ENCODE results near the gene BMPR1A. TPM values are rescaled to one million over a fixed set of nuclear protein-coding genes. Genes with fewer than 3 reads are reported as not detected.

BMPR1A gene
- total RNA-seq, 1 experiment from 2014 or later, result 21.4 TPM

DNA sequence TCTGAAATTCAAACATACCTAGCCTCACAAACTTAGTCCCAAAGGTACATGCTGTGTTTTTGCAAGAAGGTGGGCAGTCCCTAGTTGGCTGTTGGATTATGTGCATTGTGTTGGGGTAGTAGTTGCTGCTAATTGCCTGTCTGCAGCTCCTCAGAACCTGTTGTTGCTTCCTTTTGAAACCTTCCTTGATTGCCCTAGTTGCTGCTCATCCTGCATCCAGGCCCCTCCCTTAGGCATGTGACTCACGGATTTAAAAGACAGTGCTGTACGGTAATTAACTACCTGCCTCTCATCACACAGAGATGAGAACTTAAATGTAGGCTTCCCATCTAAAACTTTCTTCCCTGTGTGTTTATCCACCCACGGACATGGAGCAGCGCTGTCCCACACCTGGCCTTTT is 67.7 kb downstream of the BMPR1A start:
- no peak for DNase-seq
- H3K9me3 Mint-ChIP-seq (ENCODE audit: low read depth, unreplicated experiment), result no peaks in the 10 kb centered on the region
- CTCF ChIA-PET, result no interaction called here
- H3K4me3 Mint-ChIP-seq (ENCODE audit: low read depth, unreplicated experiment), result no peak overlapping the region
- intact Hi-C loops (cut with micrococcal nuclease; ENCODE audit: unreplicated experiment), result no loop called here
- BruUV-seq (replicated peaks), result no TSS peak
- H3K4me1 Mint-ChIP-seq (ENCODE audit: low read depth, unreplicated experiment), result no peaks in the 10 kb centered on the region
- TF ChIP-seq, protein P1, sequence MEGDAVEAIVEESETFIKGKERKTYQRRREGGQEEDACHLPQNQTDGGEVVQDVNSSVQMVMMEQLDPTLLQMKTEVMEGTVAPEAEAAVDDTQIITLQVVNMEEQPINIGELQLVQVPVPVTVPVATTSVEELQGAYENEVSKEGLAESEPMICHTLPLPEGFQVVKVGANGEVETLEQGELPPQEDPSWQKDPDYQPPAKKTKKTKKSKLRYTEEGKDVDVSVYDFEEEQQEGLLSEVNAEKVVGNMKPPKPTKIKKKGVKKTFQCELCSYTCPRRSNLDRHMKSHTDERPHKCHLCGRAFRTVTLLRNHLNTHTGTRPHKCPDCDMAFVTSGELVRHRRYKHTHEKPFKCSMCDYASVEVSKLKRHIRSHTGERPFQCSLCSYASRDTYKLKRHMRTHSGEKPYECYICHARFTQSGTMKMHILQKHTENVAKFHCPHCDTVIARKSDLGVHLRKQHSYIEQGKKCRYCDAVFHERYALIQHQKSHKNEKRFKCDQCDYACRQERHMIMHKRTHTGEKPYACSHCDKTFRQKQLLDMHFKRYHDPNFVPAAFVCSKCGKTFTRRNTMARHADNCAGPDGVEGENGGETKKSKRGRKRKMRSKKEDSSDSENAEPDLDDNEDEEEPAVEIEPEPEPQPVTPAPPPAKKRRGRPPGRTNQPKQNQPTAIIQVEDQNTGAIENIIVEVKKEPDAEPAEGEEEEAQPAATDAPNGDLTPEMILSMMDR (IDR thresholded peaks at IDR 0.05; ENCODE audit: unreplicated experiment), result no peak
- H3K27ac Mint-ChIP-seq (ENCODE audit: unreplicated experiment), result no peak overlapping the region
- no peaks in the 10 kb centered on the region for H3K36me3 Mint-ChIP-seq (ENCODE audit: insufficient read depth, unreplicated experiment)
- no peaks in the 10 kb centered on the region for H3K27me3 Mint-ChIP-seq (ENCODE audit: unreplicated experiment)

DNA sequence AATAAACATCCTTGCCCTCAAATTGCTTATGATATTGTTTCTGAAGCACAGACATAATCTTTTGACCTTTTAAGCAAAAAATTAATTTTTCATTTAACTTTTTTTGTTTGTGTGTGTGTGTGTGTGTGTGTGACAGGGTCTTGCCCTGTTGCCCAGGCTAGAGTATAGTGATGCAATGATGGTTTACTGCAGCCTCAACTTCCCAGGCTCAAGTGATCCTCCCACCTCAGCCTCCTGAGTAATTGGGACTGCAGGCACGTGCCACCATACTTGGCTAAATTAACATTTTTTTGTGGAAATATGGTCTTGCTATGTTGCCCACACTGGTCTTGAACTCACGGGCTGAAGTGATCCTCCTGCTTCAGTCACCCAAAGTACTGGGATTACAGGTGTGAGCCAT is 68.9 kb downstream of the BMPR1A start:
- CTCF ChIA-PET, result no interaction called here
- BruUV-seq (replicated peaks), result no TSS peak
- H3K9me3 Mint-ChIP-seq (ENCODE audit: low read depth, unreplicated experiment), result no peaks in the 10 kb centered on the region
- H3K4me3 Mint-ChIP-seq (ENCODE audit: low read depth, unreplicated experiment), result no peak overlapping the region
- DNase-seq, result no peak
- TF ChIP-seq, protein P1 (IDR thresholded peaks at IDR 0.05; ENCODE audit: unreplicated experiment), result no peak
- H3K4me1 Mint-ChIP-seq (ENCODE audit: low read depth, unreplicated experiment), result peaks cover 10% of the 10 kb centered on the region
- intact Hi-C loops (cut with micrococcal nuclease; ENCODE audit: unreplicated experiment), result no loop called here
- no peaks in the 10 kb centered on the region for H3K36me3 Mint-ChIP-seq (ENCODE audit: insufficient read depth, unreplicated experiment)
- H3K27ac Mint-ChIP-seq (ENCODE audit: unreplicated experiment), result no peak overlapping the region
- H3K27me3 Mint-ChIP-seq (ENCODE audit: unreplicated experiment), result no peaks in the 10 kb centered on the region

DNA sequence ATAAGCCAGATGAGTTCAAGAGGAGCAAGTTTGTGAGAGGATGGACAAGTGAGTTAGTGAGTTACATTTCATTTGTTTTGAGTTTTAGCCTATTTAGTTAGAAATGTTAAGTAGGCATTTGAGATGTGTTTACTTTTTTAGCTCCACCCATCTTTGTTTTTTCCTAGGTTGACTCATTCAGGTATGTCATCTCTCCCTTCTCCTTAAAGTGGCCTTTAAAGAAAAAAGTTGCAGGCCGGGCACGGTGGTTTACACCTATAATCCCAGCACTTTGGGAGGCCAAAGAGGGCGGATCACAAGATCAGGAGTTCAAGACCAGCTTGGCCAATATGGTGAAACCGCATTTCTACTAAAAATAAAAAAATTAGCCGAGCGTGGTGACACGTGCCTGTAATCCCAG is 71.2 kb downstream of the BMPR1A start:
- Mint-ChIP-seq H3K4me3 (ENCODE audit: low read depth, unreplicated experiment) (no peak overlapping the region), H3K9me3 (ENCODE audit: low read depth, unreplicated experiment) (no peaks in the 10 kb centered on the region), H3K27me3 (ENCODE audit: unreplicated experiment) (no peaks in the 10 kb centered on the region), H3K36me3 (ENCODE audit: insufficient read depth, unreplicated experiment) (no peaks in the 10 kb centered on the region), H3K27ac (ENCODE audit: unreplicated experiment) (no peak overlapping the region), H3K4me1 (ENCODE audit: low read depth, unreplicated experiment) (peaks cover 10% of the 10 kb centered on the region)
- DNase-seq, result no peak
- CTCF ChIA-PET, result no interaction called here
- intact Hi-C loops (cut with micrococcal nuclease; ENCODE audit: unreplicated experiment), result no loop called here
- BruUV-seq (replicated peaks), result no TSS peak
- TF ChIP-seq, protein P1 (IDR thresholded peaks at IDR 0.05; ENCODE audit: unreplicated experiment), result no peak

DNA sequence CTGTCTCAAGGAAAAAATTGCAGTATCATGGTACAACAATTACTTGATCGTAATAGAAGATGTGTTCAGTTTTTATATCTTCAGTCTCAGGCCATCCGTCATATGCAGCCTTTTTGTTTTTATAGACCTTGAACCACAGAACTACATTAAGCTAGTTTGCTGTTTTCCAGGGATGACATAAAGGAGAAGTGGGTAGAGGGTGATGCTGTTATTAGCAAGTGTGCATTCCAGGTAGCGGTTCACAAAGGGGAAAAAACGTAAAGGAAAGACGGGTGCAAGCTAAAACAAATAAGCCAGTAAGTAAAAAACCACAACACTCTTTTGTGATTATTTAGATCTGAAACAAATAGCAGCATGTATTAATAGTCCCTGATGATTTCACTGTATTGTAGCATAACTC is 71.7 kb downstream of the BMPR1A start:
- no peaks in the 10 kb centered on the region for H3K36me3 Mint-ChIP-seq (ENCODE audit: insufficient read depth, unreplicated experiment)
- H3K9me3 Mint-ChIP-seq (ENCODE audit: low read depth, unreplicated experiment), result no peaks in the 10 kb centered on the region
- no peak overlapping the region for H3K4me3 Mint-ChIP-seq (ENCODE audit: low read depth, unreplicated experiment)
- no peak overlapping the region for H3K27ac Mint-ChIP-seq (ENCODE audit: unreplicated experiment)
- H3K27me3 Mint-ChIP-seq (ENCODE audit: unreplicated experiment), result no peaks in the 10 kb centered on the region
- DNase-seq, result no peak
- intact Hi-C loops (cut with micrococcal nuclease; ENCODE audit: unreplicated experiment), result no loop called here
- H3K4me1 Mint-ChIP-seq (ENCODE audit: low read depth, unreplicated experiment), result peaks cover 10% of the 10 kb centered on the region
- TF ChIP-seq, protein P1 (IDR thresholded peaks at IDR 0.05; ENCODE audit: unreplicated experiment), result no peak
- CTCF ChIA-PET, result no interaction called here
- no TSS peak for BruUV-seq (replicated peaks)

Data from Calu3 (cell line).